Mesodermal cell (in vitro differentiated cells): ENCODE results near the gene WNK1. TPM values are rescaled to one million over a fixed set of nuclear protein-coding genes. Genes with fewer than 3 reads are reported as not detected.
A peak's percentile ranks its signal among the peaks of the same experiment; 100 is the strongest.
"Not testable (repeated sequence)": the region's sequence is repeated elsewhere in the genome, so short reads cannot be mapped to it uniquely, and the experiment has no call there.

Source experiments
- H3K27ac ChIP-seq: 2 replicates; pipeline ENCODE4 v1.7.0; 2013; ENCODE audit warnings: mild to moderate bottlenecking, low read depth, low read length, moderate library complexity; ENCODE audit not compliant: severe bottlenecking
- H3K36me3 ChIP-seq: 2 replicates; pipeline ENCODE4 v1.7.1; 2013; ENCODE audit warnings: mild to moderate bottlenecking, low read length, moderate library complexity; ENCODE audit not compliant: control insufficient read depth, insufficient read depth
- H3K4me1 ChIP-seq: one replicate; pipeline ENCODE4 v1.7.1; 2013; ENCODE audit warnings: mild to moderate bottlenecking, low read length; ENCODE audit not compliant: insufficient read depth, control insufficient read depth, poor library complexity, severe bottlenecking
- H3K4me3 ChIP-seq: 2 replicates; pipeline ENCODE4 v1.7.0; 2013; ENCODE audit warnings: low read length, control low read depth, mild to moderate bottlenecking; ENCODE audit not compliant: insufficient read depth, poor library complexity, severe bottlenecking; ENCODE audit errors: extremely low read depth
- H3K9me3 ChIP-seq: 2 replicates; pipeline ENCODE4 v1.7.1; 2013; ENCODE audit warnings: mild to moderate bottlenecking, low read length, moderate library complexity; ENCODE audit not compliant: control insufficient read depth
- WGBS, 2 experiments: methylation state at CpG; one replicate each; pipeline ENCODE4 v1.1.5; 2013; ENCODE audit warnings: missing lambda C conversion rate in 2 of 2; ENCODE audit not compliant: insufficient coverage in 2 of 2; 5-methylcytosine and 5-hydroxymethylcytosine counted together
- polyA plus RNA-seq, 2 experiments: library from polyadenylated mRNA; stranded (reverse); fragments of 50-300 nt; gene quantifications; one replicate each; pipeline ENCODE4 v1.2.3, GENCODE V29; 2013

WNK1 gene
- polyA plus RNA-seq (2013, experiment 1 of 2): 95.2 TPM
- polyA plus RNA-seq (2013, experiment 2 of 2): 88.1 TPM

DNA sequence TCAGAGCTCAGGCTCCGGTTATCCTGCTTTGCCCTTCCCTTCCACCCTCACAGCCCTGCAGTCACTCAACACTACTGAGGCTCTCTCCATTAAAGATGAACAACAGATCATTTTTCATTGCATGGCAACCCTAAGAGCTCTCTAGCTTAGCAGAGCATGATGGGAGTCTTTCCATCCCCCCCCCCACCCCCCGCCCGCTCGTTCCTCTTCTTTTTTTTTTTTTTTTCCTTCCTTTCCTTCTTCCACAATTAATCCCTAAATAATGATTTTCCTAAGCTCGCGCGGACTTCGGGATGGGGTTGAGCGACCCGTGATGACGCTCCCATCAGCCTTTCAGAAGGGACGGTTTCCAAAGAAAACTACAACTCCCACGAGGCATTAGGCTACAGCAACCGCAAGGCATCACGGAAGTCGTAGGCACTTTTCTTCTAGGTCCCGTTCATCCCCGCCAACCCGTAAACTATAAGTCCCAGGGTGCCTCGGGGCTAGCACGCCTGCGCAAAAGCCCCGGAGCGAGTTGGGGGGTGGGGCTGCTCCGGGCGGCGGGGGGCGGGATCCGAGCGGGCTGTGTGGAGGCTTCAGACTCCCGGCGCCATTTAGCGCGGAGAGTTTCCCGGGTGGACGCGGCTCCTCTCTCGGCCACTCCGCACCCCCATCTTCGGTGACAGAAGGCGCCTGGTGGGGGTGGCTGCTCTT is at the start of gene WNK1:
WNK1 (plus strand) TSS at position 581 of the 696 bp plus-strand sequence. CDS start 987 bp downstream, outside the sequence.
- Histone ChIP-seq H3K27ac (peak within 1 kb of the TSS; percentile 80), H3K9me3 (no peaks in the 10 kb centered on the region), H3K4me1 (peaks cover 10% of the 10 kb centered on the region), H3K36me3 (peaks cover 5% of the 10 kb centered on the region), H3K4me3 (peak within 1 kb of the TSS; percentile 87)
- 1% methylated on average over 14 to 21 of the region's 41 CpGs for WGBS, 2 experiments

DNA sequence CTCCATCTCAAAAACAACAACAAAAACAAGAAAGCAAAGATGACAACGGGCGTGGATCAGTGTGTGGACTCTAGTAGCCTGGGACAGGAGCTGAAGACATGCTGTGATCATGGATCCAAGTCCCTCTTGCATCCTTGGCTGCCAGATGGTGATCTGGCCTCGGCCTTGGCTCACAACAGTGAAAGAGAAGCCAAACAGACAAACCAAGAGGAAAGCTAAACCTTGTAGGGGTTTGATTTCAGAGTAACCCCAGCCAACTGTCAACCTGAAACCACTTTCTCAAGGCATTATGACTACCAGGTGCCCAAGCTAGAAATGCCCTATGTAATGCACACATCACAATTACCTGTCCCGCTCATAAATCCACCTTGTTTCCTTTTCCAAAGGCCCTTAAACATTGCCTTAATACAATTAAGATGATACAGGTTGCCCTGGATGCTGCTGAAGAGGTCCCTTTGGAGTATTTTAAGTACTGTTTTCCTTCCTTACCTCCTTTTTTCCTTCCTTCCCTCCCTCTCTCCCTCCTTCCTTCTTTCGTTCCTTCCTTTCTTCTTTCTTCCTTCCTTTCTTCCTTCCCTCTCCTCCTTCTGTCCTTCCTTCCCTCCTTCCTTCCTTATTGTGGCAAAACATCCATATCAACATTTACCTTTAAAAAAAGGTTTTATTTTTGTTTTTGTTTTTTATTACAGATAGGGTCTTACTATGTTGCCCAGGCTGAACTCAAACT is 47.7 kb upstream of the WNK1 start:
- WGBS, 2 experiments: 89 to 100% methylated on average over 4 to 5 of the region's 5 CpGs
- Histone ChIP-seq H3K4me3 (no peak overlapping the region), H3K9me3 (no peaks in the 10 kb centered on the region), H3K27ac (no peak overlapping the region), H3K36me3 (no peaks in the 10 kb centered on the region), H3K4me1 (no peaks in the 10 kb centered on the region)

DNA sequence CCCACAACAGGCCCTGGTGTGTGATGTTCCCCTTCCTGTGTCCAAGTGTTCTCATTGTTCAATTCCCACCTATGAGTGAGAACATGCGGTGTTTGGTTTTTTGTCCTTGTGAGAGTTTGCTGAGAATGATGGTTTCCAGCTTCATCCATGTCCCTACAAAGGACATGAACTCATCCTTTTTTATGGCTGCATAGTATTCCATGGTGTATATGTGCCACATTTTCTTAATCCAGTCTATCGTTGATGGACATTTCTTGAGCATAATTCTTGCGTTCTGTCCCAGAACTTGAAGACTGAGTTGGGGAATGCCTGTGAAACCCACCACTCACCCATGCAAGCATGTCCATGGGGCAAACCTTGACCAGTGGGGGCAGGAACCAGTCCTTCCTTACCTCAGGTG is 44.3 kb upstream of the WNK1 start:
- WGBS, 2 experiments: 72 to 76% methylated on average over 2 of the region's 3 CpGs
- not testable (repeated sequence) for H3K4me3 ChIP-seq, H3K36me3 ChIP-seq, H3K4me1 ChIP-seq, H3K9me3 ChIP-seq, H3K27ac ChIP-seq

DNA sequence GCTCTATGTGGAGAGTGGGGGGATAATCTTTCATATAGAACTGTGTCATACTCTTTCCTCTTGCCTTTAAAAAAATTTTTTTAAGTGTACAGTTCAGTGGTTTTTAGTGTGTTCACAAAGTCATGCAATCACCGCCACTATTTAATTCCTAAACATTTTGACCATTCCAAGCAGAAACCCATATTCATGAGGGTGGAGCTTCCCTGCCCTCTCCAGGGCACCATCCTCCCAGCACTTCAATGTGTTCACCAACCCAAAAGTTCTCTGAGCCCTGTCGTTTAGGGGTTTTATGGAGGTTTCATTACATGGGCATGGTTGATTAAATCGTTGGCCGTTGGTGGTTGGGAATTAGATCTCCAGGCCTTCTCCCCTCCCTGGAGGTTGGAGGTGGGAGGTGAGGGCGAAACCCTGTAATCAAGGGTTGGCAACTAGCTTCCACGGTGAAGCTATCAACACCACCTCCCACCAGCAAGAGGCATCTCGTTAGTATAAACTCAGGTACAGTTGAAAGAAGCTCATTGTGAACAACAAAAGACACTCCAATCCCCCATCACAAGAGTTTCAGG is 42.8 kb upstream of the WNK1 start:
- Histone ChIP-seq H3K27ac (no peak overlapping the region), H3K4me1 (peaks cover 3% of the 10 kb centered on the region), H3K36me3 (no peaks in the 10 kb centered on the region), H3K9me3 (no peaks in the 10 kb centered on the region), H3K4me3 (no peak overlapping the region)
- 84 to 92% methylated on average over 2 to 3 of the region's 7 CpGs for WGBS, 2 experiments

DNA sequence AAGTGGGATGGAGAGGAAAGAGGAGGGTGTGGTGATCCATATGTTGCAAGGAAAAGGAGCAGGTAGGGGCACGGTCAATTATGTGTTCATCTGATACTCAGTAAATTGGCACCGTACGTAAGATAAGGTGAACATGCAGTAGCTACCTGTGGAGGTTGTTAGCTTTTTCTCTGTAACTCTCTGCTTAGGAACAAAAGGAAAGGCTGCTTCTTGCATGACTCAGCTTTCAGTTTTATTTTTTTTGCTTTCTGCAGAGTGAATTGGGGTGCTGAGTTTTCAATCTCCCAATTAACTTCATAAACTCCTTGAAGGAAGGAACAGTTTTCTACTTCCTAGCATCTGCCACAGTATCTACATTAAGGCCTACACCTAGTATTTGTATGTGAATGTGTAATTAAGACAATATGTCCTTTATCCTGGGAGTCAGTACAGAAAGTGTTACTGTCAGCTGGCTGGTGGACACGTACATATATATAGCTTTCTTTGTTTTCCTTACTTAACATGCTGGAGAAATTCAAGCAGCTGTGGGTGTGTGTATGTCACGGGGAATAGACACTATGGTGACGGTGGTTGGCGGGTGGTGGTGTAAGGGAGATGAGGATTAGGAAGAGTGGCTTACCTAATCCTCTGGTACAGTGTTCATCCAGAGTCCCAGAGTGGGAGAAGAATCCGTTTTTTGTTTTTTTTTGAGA is 40.1 kb upstream of the WNK1 start:
- H3K27ac ChIP-seq: no peak overlapping the region

DNA sequence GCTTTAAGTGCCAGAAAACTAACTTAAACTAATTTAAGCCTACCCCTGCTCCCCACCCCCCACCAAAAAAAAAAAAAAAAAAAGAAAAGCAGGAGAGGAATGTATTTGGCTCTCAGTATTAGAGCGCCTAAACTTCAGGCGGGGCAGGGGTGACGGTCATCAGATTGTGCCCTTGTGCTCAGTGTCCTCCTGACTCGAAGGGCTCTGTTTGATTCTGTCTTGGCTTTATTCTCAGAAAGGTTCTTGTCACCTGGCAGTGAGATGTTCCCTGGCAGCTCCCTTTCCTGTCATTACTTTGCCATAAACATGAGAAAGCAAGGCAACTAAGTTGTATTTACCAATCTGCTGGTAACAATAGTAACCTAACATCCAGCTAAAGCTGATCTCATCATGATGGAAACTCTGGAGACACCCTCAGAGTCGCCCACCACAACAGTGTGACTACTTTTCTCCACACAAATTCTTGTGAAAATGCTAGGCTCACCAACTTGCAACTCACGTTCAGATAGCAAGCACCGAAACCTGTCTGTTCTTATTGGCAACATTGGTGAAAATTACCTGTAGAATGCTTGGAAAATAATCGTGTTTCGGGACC is 39.0 kb upstream of the WNK1 start:
- Histone ChIP-seq H3K4me3 (no peak overlapping the region), H3K36me3 (no peaks in the 10 kb centered on the region), H3K27ac (no peak overlapping the region), H3K4me1 (peaks cover 3% of the 10 kb centered on the region), H3K9me3 (no peaks in the 10 kb centered on the region)
- 83 to 84% methylated on average over 8 to 9 of the region's 9 CpGs for WGBS, 2 experiments

More for the DNA sequence above, 40.1 kb upstream of the WNK1 start:
- H3K36me3 ChIP-seq: no peaks in the 10 kb centered on the region
- no peaks in the 10 kb centered on the region for H3K9me3 ChIP-seq
- no peak overlapping the region for H3K4me3 ChIP-seq
- 81 to 83% methylated on average over 3 to 7 of the region's 8 CpGs for WGBS, 2 experiments
- H3K4me1 ChIP-seq: peaks cover 3% of the 10 kb centered on the region

DNA sequence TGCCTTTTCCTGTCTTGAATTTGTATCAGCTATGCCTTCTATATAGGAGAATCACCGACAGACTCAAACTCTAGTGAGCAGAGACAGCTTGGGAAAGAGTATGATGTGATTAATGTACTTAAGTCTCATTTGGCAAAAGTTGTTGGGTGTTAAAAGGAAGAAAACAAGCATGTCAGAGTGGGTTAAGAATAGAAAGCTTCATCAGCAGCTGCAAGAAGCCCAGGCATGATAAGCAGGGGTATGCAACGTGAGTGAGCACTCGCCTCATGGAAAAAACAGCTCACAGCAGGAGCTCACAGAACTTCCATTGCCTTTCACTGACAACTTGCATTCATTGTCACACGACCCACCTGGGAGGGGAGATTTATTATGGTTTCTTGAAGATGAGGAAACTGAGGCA is 35.9 kb upstream of the WNK1 start:
- WGBS, 2 experiments: 73 to 100% methylated on average over 1 to 3 of the region's 4 CpGs
- H3K4me1 ChIP-seq: peaks cover 3% of the 10 kb centered on the region
- no peaks in the 10 kb centered on the region for H3K9me3 ChIP-seq
- H3K4me3 ChIP-seq: no peak overlapping the region
- no peaks in the 10 kb centered on the region for H3K36me3 ChIP-seq
- peak overlapping the region; percentile 55 for H3K27ac ChIP-seq

DNA sequence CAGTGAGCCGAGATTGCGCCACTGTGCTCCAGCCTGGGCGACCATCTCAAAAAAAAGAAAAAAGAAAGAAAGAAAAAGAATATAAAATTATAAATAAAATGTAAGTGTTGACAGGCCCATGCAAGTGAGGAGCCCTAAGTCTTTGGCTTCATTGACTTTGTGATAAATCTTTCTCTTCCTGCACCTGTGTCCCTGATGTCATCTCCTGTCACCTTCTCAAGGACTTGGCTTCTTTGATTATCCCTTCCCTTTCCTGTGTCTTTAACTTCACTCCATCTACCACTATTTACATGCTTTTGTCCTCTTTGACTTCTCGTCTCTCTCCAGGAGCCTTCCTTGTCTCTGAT is 33.6 kb upstream of the WNK1 start:
- H3K4me3 ChIP-seq: no peak overlapping the region
- 53 to 63% methylated on average over 1 of the region's 4 CpGs for WGBS, 2 experiments
- H3K27ac ChIP-seq: peak overlapping the region; percentile 42
- H3K9me3 ChIP-seq: no peaks in the 10 kb centered on the region
- H3K4me1 ChIP-seq: no peaks in the 10 kb centered on the region
- no peaks in the 10 kb centered on the region for H3K36me3 ChIP-seq

DNA sequence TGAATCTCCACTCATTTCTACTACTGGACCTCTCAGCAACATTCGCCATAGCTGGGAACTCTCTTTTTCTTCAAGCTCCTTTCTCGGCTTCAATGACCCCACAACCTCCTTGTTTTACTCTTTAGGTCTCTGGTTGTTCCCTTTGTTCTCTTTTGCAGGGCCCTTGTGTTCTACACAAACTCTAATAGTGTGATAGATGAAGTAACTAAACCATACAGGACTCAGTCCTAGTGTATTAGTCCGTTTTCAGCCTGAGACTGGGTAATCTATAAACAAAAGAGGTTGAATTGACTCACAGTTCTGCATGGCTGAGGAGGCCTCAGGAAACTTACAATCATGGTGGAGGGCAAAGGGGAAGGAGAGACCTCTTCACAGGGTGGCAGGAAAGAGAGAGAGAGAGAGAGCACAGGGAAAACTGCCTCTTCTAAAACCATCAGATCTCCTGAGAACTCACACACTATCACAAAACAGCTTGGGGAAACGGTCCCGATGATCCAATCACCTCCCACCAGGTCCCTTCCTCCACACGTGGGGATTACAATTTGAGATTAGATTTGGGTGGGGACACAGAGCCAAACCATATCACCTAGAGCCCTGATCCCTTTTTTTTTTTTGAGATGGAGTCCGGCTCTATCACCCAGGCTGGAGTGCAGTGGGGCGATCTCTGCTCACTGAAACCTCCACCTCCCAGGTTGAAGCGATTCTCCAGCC is 32.0 kb upstream of the WNK1 start:
- Histone ChIP-seq H3K36me3 (no peaks in the 10 kb centered on the region), H3K4me1 (no peaks in the 10 kb centered on the region), H3K9me3 (no peaks in the 10 kb centered on the region), H3K27ac (no peak overlapping the region), H3K4me3 (no peak overlapping the region)
- WGBS, 2 experiments: 77 to 92% methylated on average over 4 to 6 of the region's 9 CpGs
